HG02642 (cell line): ENCODE measurements around the gene ADAM22.
"Not testable (repeated sequence)": the region's sequence is repeated elsewhere in the genome, so short reads cannot be mapped to it uniquely, and the experiment has no call there.

ENCODE experiments used
- ATAC-seq: cut with Tn5 transposase; IDR thresholded peaks from one replicate; pipeline ENCODE4 v1.9.1; 2021; ENCODE audit warnings: mild to moderate bottlenecking; ENCODE audit not compliant: unreplicated experiment, poor library complexity

The ADAM22 gene

GRCh38 chr7:87933953-87934698, at the start of gene ADAM22:
Gene ADAM22, plus strand, starts transcription at chr7:87934251. Its CDS starts 215 bp downstream, at chr7:87934466.
- peak; percentile 99 for ATAC-seq

DNA sequence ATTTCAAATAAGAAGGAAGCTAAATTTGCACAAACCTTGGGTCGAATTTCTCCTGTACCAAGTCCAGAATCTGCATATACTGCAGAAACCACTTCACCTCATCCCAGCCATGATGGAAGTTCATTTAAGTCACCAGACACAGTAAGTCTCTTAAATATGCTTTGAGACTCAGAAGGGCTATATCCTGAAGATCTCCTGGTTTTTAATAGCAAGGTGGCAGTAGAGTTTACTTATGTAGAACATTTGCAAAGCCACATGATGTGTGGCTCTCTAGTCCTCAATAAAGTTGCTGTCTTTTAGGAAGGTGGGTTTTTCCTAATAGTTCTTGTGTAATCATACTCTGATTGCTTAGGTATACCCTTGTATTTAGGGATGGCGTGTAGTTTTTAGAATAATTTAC, 49.0 kb upstream of the ADAM22 start:
- ATAC-seq, result no peak

DNA sequence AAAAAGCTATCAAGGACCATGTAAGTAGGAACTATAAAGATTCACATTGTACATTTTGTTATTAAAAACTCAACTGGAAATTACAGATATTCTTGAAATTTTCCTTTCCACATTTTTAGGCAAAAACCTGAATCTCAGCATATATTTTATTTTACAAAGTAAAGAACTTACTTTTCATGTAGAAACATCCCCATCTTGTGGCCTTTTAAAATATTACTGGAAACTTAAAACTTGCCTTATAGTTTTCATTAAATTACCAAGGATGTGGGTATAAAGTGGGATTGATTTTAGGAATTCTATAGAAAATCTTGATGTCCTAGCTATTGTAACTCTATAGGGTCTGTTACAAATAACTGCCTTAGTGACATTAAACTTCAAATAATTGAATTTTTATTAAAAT, 47.2 kb upstream of the ADAM22 start:
- no peak for ATAC-seq

DNA sequence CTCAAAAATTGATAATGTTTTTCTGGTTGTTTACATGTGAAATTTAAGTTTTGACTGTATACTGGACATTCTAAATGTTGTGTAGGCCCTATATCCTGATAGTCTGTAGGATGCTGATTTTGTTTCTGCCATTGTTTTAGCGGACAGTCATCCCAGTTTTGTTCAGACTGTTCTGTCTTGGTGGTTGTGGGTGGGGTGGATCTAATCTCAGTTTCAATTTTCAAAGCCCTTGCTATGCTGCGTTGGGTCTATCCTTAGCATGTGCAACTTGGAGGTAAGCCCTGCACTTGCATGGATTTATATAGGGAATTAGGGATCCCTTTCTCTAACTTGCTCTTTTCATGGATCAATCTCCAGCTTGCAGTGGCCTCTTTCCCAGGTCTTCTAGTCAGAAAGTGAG, 38.7 kb upstream of the ADAM22 start:
- no peak for ATAC-seq

DNA sequence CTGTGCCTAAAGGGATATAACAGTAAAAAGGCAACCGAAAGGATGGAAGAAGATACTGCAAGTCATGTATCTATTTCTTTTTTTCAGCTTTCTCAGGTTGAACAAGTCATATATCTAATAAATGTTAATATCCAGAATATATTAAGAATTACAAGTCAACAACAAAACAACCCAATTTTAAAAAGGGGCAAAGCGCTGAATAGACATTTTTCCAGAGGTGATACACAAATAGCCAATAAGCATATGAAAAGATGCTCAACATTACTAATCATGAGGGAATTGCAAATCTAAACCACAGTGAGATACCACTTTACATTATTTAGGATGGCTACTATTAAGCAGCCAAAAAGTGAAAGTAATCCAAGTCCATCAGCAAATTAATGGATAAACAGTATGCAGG, 34.8 kb upstream of the ADAM22 start:
- ATAC-seq, result no peak

- ATAC-seq, result not testable (repeated sequence)
Measured at GRCh38 chr7:87907136-87907906, 26.7 kb upstream of the ADAM22 start.

GRCh38 chr7:87908814-87909213, 25.2 kb upstream of the ADAM22 start:
- not testable (repeated sequence) for ATAC-seq

DNA sequence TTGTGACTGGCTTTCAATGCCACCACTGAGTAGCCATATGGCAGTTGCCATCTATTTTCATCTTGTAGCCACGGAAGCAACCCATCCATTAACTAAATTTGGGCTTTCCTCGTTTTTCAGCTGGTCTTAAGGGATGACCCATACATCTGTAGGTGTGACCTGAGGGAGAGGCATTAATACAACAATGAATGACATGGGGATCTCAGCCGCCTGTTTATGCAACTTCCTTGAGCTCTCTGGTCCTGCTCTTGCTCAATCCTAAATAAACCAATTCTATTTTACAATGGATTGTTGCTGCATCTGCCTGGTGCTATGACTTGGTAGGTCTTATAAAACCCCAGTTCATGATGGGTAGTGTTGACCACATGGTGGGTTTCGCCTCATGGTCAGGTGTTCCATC, 21.9 kb upstream of the ADAM22 start:
- ATAC-seq, result no peak

DNA sequence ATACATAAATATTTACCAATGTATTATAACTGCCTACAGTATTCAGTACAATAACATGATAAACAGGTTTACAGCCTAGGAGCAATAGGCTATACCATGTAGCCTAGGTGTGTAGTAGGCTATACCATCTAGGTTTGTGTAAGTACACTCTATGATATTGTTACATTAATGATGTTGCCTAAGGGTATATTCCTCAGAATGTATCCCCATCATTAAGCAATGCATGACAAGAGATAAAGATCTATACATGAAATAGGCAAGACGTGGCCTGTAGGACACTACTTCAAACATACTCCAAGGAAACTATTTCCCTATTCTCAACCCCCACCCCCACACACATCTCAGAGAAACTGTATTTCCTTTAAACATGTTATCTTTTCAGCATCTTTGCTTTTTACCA, 15.3 kb upstream of the ADAM22 start:
- no peak for ATAC-seq

DNA sequence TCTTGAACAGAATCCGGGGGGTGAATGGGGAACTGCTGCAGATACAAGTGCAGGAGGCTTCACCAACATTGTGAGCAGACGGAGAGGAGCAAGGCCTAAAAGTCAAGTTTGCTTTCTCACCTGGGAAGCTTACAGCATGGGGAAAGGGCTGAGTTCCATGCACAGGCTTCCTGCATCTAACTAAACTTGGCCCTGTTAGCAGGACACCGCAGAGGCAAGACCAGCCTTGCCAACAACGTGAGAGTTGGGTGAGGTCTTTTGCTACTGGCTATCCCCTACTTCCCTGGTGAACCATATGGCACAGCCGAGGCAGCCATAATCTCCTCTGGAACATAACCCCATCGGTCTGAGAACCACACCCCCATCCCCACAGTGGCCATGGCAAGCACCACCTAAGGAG, 14.2 kb upstream of the ADAM22 start:
- no peak for ATAC-seq

DNA sequence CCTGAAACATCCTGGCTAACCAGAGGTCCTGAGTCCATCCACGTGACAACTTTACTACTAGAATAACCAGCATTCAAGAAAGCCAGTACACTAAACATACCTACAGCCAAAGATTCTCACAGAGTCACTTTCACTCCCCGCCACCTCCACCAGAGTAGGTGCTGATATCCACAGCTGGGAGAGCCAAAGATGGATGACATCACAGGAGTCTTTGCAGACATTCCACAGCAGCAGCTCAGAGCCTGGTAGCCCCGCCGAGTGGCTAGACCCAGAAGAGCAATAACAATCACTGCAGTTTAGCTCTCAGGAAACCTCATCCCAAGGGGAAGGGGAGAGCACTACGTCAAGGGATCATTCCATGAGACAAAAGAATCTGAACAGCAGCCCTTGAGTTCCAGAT, 13.5 kb upstream of the ADAM22 start:
- ATAC-seq, result no peak

DNA sequence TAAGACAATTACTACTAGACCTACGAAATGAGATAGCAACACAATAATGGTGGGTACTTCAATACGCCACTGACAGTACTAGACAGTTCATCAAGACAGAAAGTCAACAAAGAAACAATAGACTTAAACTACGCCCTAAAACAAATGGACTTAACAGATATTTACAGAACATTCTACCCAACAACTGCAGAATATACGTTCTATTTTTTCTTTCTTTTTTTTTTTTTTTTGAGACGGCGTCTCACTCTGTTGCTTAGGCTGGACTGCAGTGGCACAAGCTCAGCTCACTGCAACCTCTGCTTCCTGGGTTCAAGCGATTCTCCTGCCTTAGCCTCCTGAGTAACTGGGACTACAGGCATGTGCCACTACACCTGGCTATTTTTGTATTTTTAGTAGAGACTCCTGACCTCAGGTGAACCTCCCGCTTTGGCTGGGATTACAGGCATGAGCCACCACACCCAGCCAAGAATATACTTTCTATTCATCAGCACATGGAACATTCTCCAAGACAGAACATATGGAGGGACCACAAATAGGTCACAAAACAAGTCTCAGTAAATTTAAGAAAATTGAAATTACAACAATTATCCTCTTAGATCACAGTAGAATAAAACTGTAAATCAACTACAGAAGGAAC, 11.2 kb upstream of the ADAM22 start:
- not testable (repeated sequence) for ATAC-seq

GRCh38 chr7:87926581-87927461, 7.2 kb upstream of the ADAM22 start:
- peak; percentile 99 for ATAC-seq

DNA sequence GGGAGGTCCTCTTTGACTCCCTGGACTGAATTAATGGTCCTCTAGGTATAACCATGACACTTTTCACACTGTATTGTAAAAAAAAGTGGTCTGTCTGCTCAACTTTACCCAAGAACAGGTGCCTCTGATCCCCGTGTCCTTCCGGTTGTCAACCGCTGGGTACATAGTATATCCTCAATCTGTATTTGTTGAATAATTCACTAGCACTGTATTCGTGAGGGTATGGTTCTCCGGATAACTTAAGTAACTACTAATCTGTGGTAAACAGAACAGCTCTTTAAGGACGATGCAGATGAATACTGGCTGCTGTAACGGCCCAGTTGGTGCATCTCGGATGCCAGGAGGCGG, 472 bp upstream of the ADAM22 start:
- no peak for ATAC-seq

DNA sequence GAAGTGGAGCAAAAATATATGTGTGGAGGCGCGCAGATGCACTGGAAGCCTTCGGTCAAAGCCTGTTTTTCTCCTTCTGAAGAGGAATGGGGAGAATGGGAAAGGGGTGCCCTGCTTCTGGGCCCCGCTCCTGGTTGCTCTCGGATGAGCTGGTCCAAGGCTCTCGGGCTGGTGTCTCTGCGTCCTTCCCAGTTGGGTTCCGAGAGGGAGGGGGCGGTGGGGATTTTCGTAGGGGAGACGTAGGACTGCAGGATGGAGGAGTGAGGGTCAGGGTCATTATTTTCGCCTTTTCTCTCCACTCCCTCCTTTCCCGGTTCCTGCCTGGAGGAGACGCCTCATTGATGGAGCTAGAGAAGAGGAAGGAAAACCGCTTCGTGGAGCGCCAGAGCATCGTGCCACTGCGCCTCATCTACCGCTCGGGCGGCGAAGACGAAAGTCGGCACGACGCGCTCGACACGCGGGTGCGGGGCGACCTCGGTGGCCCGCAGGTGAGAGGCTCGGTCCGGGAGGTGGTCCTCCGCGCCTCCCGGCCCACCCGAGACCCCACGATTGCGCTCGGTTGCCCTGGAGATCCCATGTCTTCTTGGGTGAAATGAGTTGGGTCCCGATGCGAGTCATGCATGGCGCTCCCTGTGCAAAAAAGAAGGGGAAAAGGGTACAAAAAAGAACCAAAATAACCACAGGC, 790 bp downstream of the ADAM22 start:
- ATAC-seq, result no peak

DNA sequence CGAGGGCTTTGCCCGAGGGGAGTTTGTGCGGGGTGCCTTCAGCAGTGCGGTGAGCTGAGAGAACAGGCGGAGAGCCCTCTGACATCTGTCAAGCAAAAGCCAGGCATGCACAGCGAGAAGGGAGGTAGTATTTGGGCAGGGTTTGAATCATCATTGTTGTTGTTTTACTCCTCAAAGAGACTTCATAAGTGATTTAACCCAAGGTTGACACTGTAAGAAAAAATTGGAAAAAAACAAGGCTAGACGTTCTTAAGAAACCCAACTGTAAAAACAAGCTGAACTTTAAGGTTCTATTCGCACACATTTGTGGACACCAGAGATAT, 1.3 kb downstream of the ADAM22 start:
- ATAC-seq, result no peak

GRCh38 chr7:87941138-87941537, 7.1 kb downstream of the ADAM22 start:
- ATAC-seq, result no peak

DNA sequence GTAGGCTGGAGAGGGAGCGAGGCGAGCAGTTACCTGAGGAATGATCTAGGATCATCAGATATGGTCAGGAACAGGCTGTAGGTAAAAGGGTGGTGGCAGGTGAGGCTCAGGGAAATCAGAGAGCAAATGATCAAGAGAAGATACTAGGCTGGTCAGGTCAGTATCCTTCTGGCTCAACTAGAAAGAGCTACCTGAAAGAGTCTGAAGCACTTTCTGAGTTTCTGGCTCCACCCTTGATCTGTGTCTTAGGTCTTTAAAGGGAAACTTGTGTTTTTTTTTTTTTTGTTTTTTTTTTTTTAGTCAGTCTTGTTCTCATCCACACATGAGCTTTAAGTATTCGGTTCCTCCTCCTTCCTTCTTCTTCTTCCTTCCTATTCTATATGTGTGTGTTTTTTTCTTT, 10.5 kb downstream of the ADAM22 start:
- no peak for ATAC-seq

GRCh38 chr7:87945926-87946325, 11.9 kb downstream of the ADAM22 start:
- ATAC-seq, result not testable (repeated sequence)

DNA sequence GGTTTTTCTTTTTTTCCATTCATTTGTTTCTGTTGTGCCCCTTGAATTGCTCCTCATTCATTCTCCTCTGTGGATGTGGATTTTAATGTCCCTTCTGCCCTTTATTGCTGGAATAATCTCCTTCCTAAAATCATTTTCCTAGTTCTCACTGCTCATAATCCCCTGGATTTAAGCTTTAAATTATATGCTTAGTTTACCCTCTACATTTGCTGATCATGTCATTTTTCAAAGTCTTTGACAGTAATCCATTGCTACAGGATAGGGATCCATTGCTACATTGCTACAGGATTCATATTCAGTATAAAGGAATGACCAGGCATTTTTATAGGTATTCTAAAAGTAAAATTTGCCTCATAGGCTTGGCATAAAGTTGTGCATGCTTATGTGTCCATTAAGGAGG, 14.3 kb downstream of the ADAM22 start:
- no peak for ATAC-seq
